ENCODE data around the gene CRADD. TPM values are rescaled to one million over a fixed set of nuclear protein-coding genes. Genes with fewer than 3 reads are reported as not detected.
"Not testable (repeated sequence)": the region's sequence is repeated elsewhere in the genome, so short reads cannot be mapped to it uniquely, and the experiment has no call there.

Gene CRADD
- total RNA-seq, 1 donor from 2014 or later, result 8.1 TPM

DNA sequence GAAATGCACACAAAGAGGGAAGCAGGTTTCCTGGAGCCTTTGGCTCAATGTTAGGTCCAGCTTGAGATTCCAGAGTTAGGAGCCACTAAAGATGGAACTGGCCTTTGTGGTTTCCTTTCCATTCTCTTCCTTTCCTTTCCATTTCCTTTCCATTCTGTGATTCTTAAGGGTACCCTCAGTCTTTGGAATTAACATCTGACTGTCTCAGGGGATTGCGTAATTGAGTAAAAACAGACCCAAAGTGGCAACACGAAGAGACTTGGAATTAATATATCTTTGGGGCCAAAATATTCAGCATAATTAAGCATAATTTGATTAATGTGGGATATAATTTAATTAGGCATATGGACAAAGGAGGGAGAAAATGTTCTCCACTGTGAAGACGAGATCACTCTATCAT is 205.6 kb downstream of the CRADD start:
- H3K27me3 Mint-ChIP-seq, result no peaks in the 10 kb centered on the region
- intact Hi-C loops (cut with micrococcal nuclease), result loop anchor here (10.0 kb wide), 1 partner anchor 222 kb away; no protein-coding TSS in a partner anchor
- DNase-seq, result no peak
- H3K27ac Mint-ChIP-seq, result no peak overlapping the region
- H3K9me3 Mint-ChIP-seq, result peaks cover 14% of the 10 kb centered on the region
- H3K4me3 Mint-ChIP-seq, result no peak overlapping the region
- H3K36me3 Mint-ChIP-seq (ENCODE audit: low read depth), result peaks cover 8% of the 10 kb centered on the region
- peaks cover 31% of the 10 kb centered on the region for H3K4me1 Mint-ChIP-seq

DNA sequence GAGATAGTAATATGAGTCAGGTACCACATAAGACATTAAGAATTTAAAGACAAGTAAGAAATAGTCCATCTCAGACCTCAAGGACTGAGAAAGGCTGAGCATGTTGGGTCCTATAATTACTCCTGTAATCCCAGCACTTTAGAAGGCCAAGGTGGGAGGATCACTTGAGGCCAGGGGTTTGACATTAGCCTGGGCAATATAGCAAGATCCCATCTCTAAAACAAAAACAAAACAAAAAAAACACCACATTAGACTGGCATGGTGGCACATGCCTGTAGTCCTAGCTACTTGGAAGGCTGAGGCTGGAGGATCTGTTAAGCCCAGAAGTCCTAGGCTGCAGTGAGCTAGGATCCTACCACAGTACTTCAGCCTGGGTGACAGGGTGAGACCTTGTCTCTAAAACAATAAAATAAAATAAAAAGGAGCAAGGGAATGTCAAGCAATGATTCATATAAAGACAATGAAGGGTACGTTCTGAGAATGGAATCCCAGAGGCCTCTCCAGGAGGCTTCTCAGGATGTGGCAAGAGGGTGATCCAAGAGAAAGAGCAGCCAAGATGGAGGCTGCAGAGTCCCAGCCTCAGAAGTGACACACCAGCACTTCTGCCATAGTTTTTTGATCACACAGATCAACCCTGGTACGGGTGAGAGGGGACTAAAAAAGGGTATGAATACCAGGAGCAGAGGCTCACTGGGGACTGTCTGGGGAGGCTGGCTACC is 206.4 kb downstream of the CRADD start:
- peaks cover 9% of the 10 kb centered on the region for H3K36me3 Mint-ChIP-seq (ENCODE audit: low read depth)
- H3K4me3 Mint-ChIP-seq, result no peak overlapping the region
- no peak overlapping the region for H3K27ac Mint-ChIP-seq
- H3K4me1 Mint-ChIP-seq, result peaks cover 31% of the 10 kb centered on the region
- H3K9me3 Mint-ChIP-seq, result peaks cover 14% of the 10 kb centered on the region
- DNase-seq, result peak; percentile 51
- no peaks in the 10 kb centered on the region for H3K27me3 Mint-ChIP-seq
- intact Hi-C loops (cut with micrococcal nuclease), result loop anchor here (10.0 kb wide), 1 partner anchor 221 kb away; no protein-coding TSS in a partner anchor

DNA sequence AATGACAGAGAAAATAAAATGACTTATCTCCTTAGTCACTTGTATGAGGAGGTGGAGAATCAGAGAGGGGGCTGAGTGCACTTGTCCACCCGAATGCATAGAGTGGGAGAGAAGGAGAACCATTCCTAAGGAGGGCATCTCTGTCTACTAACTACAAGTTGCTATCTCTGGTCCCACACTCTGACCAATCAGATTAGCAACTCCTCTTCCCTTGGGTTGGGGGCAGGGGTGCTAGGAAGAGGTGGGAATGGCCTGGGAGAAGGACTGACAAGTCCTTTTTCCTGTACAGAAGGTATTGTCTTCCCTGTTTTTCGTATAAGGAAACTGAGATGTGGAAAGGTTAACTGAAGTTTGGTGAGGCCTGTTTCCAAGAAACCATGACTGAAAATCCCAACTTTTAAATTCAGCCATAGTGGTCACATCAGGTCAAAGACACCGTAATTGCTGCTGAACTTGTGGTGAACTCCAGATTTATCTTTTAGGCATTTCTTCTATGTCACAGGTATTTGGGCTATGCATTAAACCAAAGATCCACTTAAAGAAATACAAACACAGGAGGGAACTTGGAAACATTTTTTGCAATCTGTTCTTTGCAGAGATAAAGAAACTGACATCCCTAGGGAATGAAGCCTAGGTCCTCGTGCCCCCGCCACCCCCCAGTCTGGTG is 207.8 kb downstream of the CRADD start:
- peak; percentile 44 for DNase-seq
- H3K4me3 Mint-ChIP-seq, result no peak overlapping the region
- H3K9me3 Mint-ChIP-seq, result peaks cover 8% of the 10 kb centered on the region
- peaks cover 5% of the 10 kb centered on the region for H3K36me3 Mint-ChIP-seq (ENCODE audit: low read depth)
- no peaks in the 10 kb centered on the region for H3K27me3 Mint-ChIP-seq
- peaks cover 26% of the 10 kb centered on the region for H3K4me1 Mint-ChIP-seq
- intact Hi-C loops (cut with micrococcal nuclease), result loop anchor here (10.0 kb wide), 1 partner anchor 220 kb away; no protein-coding TSS in a partner anchor
- H3K27ac Mint-ChIP-seq, result peak overlapping the region; percentile 21

DNA sequence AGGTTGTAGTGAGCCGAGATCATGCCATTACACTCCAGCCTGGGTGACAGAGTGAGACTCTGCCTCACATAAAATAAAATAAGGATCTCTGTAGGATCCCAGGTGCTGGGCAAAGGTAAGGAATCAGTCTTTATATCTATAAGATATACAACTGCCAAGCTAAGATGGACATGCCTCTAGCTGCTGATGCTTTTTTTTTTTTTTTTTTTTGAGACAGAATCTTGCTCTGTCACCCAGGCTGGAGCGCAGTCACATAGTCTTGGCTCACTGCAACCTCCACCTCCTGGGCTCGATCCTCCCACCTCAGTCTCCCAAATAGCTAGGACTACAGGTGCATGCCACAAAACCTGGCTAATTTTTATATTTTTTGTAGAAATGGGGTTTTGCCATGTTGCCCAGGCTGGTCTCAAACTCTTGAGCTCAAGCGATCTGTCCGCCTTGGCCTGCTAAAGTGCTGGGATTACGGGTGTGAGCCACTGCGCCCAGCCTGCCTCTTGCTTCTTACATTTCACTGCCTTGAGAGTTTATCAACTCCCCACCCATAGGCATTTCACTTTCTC is 208.9 kb downstream of the CRADD start:
- H3K4me3 Mint-ChIP-seq; H3K9me3 Mint-ChIP-seq; DNase-seq; H3K27me3 Mint-ChIP-seq; H3K36me3 Mint-ChIP-seq (ENCODE audit: low read depth); H3K27ac Mint-ChIP-seq: not testable (repeated sequence)
- H3K4me1 Mint-ChIP-seq, result peaks cover 16% of the 10 kb centered on the region
- intact Hi-C loops (cut with micrococcal nuclease), result loop anchor here (10.0 kb wide), 1 partner anchor 219 kb away; no protein-coding TSS in a partner anchor

DNA sequence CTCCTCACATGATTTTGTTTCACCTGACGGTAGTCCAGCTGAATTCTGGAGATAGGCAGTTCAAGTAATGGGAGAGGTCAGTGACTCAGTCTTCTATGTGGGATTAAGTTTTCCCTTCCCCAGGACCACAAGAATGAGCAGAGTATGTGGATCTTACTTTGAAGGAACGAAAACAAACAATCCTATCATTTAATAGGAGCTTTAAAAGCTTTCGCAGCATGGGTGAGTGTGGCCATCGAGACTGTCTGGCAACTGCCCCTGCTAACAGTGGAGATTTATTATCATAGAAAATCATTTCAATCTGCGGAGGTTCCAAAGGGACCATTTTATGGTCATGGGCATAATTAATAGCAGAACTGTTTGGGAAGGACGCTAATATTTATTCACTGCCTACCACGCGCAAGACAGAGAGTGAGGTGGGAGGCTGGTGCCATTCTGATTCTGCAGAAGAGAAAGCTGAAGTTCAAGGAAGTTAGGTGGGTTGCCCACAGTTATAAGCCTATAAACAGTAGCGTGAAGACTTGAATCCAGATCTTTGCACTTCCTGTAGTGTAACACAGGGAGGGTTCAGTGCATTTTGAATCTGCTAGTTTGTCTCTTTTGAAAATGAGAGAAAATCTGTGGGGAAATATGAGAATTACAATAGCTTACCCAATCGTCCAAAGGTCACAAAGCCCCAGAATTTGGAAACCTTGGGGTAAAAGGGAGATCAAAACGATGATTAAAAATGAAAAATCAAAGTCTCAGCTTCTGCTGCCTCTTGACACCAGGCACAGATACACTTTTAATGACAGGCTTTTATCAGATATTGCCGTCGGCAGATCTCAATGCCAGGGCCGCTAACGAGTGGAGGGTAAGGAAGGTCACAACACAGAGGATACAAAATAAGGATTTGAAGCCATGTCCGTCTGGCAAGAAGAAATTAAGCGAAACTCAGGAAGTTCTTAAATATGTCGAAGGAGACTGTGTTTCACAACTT is 209.6 kb downstream of the CRADD start:
- Mint-ChIP-seq H3K27me3 (no peaks in the 10 kb centered on the region), H3K4me1 (peaks cover 10% of the 10 kb centered on the region), H3K4me3 (no peak overlapping the region), H3K27ac (no peak overlapping the region), H3K9me3 (no peaks in the 10 kb centered on the region), H3K36me3 (ENCODE audit: low read depth) (peaks cover 2% of the 10 kb centered on the region)
- peak; percentile 46 for DNase-seq
- intact Hi-C loops (cut with micrococcal nuclease), result loop anchor here (10.0 kb wide), 1 partner anchor 218 kb away; no protein-coding TSS in a partner anchor

DNA sequence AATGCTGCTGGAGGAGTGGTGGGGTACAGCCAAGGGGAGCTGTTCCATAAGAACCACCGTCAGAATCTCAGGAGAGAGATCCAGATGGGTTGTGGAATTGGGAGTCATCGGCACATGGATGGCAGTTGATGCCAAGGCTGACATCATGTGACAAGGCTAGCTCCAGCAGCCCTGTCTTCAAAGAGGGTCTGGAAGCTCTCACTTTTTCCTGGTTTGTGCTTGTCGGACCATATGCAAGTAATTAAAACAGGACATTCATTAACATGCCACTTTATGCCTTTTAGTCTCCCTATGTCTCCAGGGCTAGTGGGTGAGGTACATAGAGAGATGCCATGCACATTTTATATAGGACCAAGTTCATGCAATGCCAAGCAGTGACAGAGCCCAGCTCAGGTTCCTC is 211.8 kb downstream of the CRADD start:
- peaks cover 2% of the 10 kb centered on the region for H3K36me3 Mint-ChIP-seq (ENCODE audit: low read depth)
- intact Hi-C loops (cut with micrococcal nuclease), result loop anchor here (10.0 kb wide), 1 partner anchor 216 kb away; no protein-coding TSS in a partner anchor
- H3K4me1 Mint-ChIP-seq, result peaks cover 6% of the 10 kb centered on the region
- H3K4me3 Mint-ChIP-seq, result no peak overlapping the region
- H3K9me3 Mint-ChIP-seq, result no peaks in the 10 kb centered on the region
- DNase-seq, result peak; percentile 48
- no peak overlapping the region for H3K27ac Mint-ChIP-seq
- no peaks in the 10 kb centered on the region for H3K27me3 Mint-ChIP-seq

DNA sequence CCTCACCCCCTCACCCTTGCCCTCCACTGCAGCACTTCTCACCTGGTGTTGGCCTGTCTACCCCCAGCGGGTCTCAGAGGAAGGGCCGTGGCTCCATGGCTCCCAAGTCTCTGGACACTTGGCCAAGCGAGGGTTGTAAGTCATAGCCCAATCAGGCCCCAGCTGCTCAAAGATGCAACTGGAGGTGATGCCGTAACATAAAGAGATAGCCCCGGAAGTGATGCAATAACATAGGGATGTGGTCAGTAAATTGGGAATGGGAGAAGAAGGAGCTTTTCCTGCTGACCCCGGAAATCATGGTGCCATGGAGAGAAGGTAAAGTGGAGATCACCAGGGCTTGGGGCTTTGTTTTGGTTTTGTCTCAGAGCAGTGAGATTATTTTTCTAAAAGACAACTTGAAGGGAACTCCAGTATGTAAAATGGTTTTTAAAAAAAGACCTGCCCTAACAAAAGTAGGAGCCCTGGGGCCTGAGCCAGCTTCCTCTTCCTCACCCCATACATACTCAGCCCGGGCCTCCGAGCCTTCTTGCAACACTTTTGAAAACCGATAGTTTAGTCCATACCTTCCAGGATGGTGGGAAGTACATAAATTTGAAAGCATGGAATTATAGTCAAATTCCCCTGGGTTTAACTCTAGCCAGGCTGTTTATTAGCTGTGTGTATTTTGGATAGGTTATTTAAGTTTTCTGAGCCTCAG is 212.5 kb downstream of the CRADD start:
- Mint-ChIP-seq H3K27me3 (no peaks in the 10 kb centered on the region), H3K9me3 (no peaks in the 10 kb centered on the region), H3K4me3 (no peak overlapping the region), H3K36me3 (ENCODE audit: low read depth) (peaks cover 2% of the 10 kb centered on the region), H3K27ac (no peak overlapping the region), H3K4me1 (peaks cover 6% of the 10 kb centered on the region)
- intact Hi-C loops (cut with micrococcal nuclease), result loop anchor here (10.0 kb wide), 1 partner anchor 215 kb away; no protein-coding TSS in a partner anchor
- peak; percentile 51 for DNase-seq

DNA sequence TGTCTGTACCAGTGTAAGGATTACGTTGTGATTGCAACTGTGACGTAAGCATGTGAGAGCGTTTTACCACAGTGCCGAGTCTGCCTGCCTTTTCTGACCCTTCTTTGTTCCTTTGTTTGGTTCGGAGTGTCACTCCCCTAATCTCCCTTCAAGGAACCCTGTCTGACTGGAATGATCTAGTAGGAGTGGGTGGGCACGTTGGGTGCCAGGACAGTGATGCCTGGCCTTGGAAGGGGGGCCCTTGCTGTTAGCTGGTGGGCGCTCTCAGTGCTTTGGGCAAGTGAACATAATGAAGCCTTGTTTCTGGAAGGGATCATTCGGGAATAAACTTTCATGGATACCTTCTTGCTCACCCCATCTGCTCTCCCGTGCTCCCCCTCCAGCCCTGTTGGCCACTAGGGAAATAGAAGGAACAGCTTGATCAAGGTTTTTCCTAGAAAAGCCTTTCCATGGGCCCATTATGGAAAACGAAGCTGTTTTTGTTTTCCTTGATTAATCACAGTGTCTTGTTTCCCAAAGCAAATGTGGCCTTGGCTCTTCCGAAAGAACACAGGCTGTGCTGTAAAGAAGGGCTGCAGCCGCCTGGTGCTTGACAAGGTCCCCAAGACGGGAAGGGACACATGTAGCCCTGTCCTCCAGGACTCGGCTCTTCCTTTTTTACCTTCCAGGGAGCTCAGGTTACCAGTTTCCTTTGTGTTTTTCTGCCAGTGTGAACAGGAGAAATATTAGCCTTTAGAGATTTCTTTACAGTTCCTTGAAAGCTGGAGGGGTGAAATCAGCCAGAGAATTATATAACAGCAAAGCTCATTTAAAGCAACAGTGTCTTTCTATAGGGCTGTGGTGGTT is 215.5 kb downstream of the CRADD start:
- Mint-ChIP-seq H3K36me3 (ENCODE audit: low read depth) (peaks cover 4% of the 10 kb centered on the region), H3K4me3 (no peak overlapping the region), H3K4me1 (peaks cover 22% of the 10 kb centered on the region), H3K27me3 (no peaks in the 10 kb centered on the region), H3K9me3 (no peaks in the 10 kb centered on the region), H3K27ac (no peak overlapping the region)
- peak; percentile 47 for DNase-seq
- intact Hi-C loops (cut with micrococcal nuclease), result no loop called here

DNA sequence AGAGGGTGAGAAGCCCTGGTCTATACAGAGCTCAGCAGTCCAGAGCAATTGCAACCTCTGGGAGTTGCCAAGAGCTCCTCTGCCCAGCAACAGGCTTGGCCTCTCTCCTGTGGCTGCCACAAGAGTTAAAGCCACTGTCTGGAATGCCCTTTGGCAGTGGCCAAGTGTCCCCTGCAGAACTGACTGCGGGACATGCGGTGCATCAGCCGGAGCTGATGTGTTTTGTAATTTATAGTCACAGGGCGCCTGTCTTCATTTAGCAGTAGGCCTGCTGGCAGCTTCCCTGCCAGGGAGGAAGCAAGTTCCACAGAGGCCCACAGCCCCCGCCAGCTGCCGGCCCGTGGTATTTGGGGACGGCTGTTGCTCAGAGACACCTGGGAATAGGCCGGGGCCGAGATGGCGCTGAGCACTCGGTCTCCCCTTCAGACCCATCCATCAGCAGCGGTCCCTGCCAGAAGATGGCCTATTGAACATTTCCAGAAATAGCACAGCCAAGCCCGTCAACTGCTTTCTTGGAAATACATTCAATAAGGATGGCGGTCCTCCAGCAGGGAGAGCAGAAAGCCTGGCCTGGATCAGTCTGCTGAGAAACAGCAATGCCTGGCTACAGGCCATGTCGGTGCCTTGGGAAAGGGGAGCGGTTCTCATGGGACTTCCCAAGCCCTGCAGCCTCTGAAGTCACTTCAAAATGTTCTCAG is 217.4 kb downstream of the CRADD start:
- Mint-ChIP-seq H3K4me1 (peaks cover 37% of the 10 kb centered on the region), H3K4me3 (no peak overlapping the region), H3K9me3 (no peaks in the 10 kb centered on the region), H3K36me3 (ENCODE audit: low read depth) (peaks cover 2% of the 10 kb centered on the region), H3K27ac (no peak overlapping the region), H3K27me3 (no peaks in the 10 kb centered on the region)
- intact Hi-C loops (cut with micrococcal nuclease), result loop anchor here (5.0 kb wide), 1 partner anchor 37 kb away; no protein-coding TSS in a partner anchor
- DNase-seq, result no peak

DNA sequence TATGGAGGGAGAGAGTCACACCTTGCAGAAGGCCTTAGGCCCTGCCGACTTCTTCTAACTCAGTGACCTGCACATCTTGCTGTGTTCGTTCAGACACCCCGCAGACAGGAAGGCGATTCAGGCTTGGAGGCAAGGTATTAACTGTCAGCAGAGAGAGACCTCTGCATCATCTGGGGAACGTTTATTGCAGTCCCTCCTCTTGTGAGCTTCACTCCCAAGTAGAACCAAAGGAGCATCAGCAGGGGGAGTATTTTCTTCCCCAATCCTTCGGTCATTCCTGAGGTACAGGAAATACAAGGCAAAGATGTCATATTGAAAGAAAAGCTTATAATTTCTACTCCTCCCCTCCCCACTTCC is 217.9 kb downstream of the CRADD start:
- no peak for DNase-seq
- intact Hi-C loops (cut with micrococcal nuclease), result loop anchor here (5.0 kb wide), 1 partner anchor 38 kb away; no protein-coding TSS in a partner anchor
- no peaks in the 10 kb centered on the region for H3K27me3 Mint-ChIP-seq
- no peaks in the 10 kb centered on the region for H3K9me3 Mint-ChIP-seq
- H3K27ac Mint-ChIP-seq, result no peak overlapping the region
- no peak overlapping the region for H3K4me3 Mint-ChIP-seq
- H3K4me1 Mint-ChIP-seq, result peaks cover 39% of the 10 kb centered on the region
- H3K36me3 Mint-ChIP-seq (ENCODE audit: low read depth), result peaks cover 2% of the 10 kb centered on the region

DNA sequence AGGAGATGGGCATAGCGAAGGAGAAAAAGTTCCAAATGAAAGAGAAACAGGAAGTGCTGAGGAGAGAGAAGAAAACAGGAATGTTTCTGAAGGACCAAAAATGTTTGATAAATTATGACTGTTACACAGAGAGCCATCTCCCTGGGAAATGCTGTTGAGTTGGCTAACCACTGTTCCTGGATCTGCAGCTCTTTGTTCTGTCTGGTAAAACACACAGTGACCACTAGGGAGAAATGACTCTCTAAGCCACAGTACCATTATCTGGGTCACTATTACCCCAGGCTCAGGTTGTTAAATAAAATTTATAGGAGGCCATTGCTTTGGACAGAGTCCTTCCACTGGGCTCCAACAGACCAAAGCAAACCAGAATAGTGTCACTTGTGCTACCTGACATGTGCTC is 219.3 kb downstream of the CRADD start:
- no peaks in the 10 kb centered on the region for H3K9me3 Mint-ChIP-seq
- no peak overlapping the region for H3K4me3 Mint-ChIP-seq
- no peak for DNase-seq
- H3K27me3 Mint-ChIP-seq, result no peaks in the 10 kb centered on the region
- peaks cover 39% of the 10 kb centered on the region for H3K4me1 Mint-ChIP-seq
- intact Hi-C loops (cut with micrococcal nuclease), result loop anchor here (5.0 kb wide), 1 partner anchor 39 kb away; no protein-coding TSS in a partner anchor
- peaks cover 2% of the 10 kb centered on the region for H3K36me3 Mint-ChIP-seq (ENCODE audit: low read depth)
- H3K27ac Mint-ChIP-seq, result no peak overlapping the region

Data from activated CD4-positive, alpha-beta T cell treated with anti-CD3 and anti-CD28 coated beads, Interleukin-2, amount 10 ng/mL, durations not matched to agents 24 days and 14 days (primary cell).